Panc1 (cell line): Measurements from ENCODE around the gene ADGRV1.

Experiments used
- POLR2AphosphoS5 ChIP-seq: IDR thresholded peaks from 2 replicates; pipeline ENCODE4 v1.6.1; 2012; ENCODE audit warnings: mild to moderate bottlenecking, low read depth, low read length, moderate library complexity
- TF ChIP-seq, protein P1 (sequence below): fragments of 450-650 bp; IDR thresholded peaks from 2 replicates; pipeline ENCODE4 v1.5.1; 2017; ENCODE audit warnings: mild to moderate bottlenecking

DNA sequence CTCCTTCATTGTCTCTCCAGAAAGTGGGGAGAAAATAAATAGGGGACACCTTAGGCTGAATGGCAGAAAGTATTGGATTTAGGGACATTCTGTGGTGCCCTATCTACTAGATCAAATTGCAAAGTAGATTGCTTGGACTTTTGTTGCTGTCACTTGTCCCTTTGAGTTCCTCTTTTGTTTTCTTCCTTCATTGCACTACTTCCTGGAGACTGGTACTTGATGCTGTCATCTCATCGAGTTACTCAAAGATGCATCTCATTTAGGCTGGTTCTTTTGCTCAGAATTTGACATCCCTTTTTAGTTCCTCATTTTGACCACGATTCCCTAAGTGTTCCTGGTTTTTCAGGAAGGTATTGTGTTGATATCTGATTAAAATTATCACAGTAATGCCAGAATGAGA, 137.6 kb downstream of the ADGRV1 start:
- TF ChIP-seq, protein P1, sequence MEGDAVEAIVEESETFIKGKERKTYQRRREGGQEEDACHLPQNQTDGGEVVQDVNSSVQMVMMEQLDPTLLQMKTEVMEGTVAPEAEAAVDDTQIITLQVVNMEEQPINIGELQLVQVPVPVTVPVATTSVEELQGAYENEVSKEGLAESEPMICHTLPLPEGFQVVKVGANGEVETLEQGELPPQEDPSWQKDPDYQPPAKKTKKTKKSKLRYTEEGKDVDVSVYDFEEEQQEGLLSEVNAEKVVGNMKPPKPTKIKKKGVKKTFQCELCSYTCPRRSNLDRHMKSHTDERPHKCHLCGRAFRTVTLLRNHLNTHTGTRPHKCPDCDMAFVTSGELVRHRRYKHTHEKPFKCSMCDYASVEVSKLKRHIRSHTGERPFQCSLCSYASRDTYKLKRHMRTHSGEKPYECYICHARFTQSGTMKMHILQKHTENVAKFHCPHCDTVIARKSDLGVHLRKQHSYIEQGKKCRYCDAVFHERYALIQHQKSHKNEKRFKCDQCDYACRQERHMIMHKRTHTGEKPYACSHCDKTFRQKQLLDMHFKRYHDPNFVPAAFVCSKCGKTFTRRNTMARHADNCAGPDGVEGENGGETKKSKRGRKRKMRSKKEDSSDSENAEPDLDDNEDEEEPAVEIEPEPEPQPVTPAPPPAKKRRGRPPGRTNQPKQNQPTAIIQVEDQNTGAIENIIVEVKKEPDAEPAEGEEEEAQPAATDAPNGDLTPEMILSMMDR: no peak
- no peak for TF ChIP-seq POLR2AphosphoS5
